GM10248 (cell line): ENCODE data around the gene TAS2R46.
"Not testable (repeated sequence)": the region's sequence is repeated elsewhere in the genome, so short reads cannot be mapped to it uniquely, and the experiment has no call there.

Experiments used
- CTCF ChIA-PET: fragments of 300-600 bp; sonication (Branson Sonifier 250); formaldehyde crosslinking; extraction: SDS; loops from one replicate; lab custom pipeline; 2021; ENCODE audit warnings: antibody characterized with exemption; lab: Yijun Ruan, JAX
- POLR2A ChIA-PET: fragments of 350-650 bp; sonication (Branson Sonifier 250); formaldehyde crosslinking; extraction: SDS; loops from one replicate; lab custom pipeline; 2020; ENCODE audit warnings: antibody characterized with exemption; lab: Yijun Ruan, JAX
- DNase-seq: peaks from one replicate; pipeline ENCODE4 v3.0.0; 2012; ENCODE audit errors: extremely low spot score
- TF ChIP-seq, protein P1 (sequence below): IDR thresholded peaks from 2 replicates; pipeline ENCODE4 v1.5.1; 2012; ENCODE audit warnings: mild to moderate bottlenecking, low read depth; ENCODE audit errors: extremely low read depth, missing control alignments, control extremely low read depth

Gene TAS2R46

DNA sequence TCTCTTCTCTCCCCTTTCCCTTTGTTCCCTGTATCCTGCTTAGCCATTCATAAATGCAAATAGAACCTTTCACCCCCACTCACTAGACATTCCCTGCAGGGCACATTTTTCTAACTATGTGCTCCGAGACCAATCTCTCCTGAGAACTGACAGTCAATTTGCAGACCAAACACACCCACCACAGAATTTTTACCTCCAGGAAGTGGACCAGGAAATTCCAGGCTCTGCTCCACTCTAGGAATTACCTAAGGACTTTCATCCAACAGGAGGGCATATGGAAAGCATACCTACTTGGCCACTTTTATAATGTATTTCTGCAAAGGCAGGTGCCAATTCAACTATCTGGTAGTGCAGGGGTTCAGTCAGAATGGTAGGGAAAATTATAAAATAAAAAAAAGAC, 8.9 kb upstream of the TAS2R46 start:
- CTCF ChIA-PET, result no interaction called here
- TF ChIP-seq, protein P1, sequence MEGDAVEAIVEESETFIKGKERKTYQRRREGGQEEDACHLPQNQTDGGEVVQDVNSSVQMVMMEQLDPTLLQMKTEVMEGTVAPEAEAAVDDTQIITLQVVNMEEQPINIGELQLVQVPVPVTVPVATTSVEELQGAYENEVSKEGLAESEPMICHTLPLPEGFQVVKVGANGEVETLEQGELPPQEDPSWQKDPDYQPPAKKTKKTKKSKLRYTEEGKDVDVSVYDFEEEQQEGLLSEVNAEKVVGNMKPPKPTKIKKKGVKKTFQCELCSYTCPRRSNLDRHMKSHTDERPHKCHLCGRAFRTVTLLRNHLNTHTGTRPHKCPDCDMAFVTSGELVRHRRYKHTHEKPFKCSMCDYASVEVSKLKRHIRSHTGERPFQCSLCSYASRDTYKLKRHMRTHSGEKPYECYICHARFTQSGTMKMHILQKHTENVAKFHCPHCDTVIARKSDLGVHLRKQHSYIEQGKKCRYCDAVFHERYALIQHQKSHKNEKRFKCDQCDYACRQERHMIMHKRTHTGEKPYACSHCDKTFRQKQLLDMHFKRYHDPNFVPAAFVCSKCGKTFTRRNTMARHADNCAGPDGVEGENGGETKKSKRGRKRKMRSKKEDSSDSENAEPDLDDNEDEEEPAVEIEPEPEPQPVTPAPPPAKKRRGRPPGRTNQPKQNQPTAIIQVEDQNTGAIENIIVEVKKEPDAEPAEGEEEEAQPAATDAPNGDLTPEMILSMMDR, result no peak
- DNase-seq, result no peak
- POLR2A ChIA-PET, result no interaction called here

DNA sequence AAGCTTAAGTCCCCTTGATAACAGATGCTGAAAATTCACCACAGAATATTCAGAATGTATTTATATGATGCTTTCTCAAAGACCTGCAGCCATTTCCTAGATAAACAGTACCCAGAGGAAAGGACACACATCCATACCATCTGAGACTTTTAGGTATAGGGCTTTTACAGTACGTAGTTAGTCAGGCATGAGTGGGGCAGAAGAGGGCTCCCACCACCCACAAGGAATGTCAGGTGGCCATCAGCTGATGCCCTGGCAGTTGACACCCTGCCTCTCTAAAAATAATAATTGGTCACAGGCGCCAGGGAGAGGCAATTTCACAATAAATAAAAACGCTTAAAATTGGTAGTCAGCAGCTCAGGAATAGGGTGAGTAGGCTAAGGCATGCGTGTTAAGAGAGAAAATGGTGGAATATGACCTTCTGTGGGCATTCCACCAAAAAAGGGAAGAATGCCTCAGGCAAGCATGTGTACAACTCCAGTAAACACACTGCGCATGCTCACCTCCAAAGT, 7.8 kb upstream of the TAS2R46 start:
- POLR2A ChIA-PET, result no interaction called here
- TF ChIP-seq, protein P1, result no peak
- no peak for DNase-seq
- CTCF ChIA-PET, result interaction anchor here (1.2 kb wide), 1 partner anchor 12 kb away, joined by 3 read pairs; no protein-coding TSS in a partner anchor

DNA sequence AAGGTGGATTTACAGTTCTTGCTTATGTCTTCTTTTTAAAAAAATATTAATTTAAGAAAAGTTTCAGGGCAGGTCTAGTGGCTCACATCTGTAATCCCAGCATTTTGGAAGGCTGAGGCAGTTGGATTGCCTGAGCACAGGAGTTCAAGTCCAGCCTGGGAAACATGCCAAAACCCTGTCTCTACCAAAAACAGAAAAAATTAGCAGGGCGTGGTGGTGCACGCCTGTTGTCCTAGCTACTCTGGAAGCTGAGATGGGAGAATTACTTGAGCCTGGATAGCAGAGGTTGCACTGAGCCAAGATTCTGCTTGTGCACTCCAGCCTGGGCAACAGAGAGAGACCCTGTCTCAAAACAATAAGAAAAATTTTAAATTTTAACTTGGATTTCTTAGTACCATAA, 5.4 kb upstream of the TAS2R46 start:
- ChIA-PET POLR2A (no interaction called here), CTCF (no interaction called here)
- TF ChIP-seq, protein P1, result no peak
- DNase-seq, result no peak

DNA sequence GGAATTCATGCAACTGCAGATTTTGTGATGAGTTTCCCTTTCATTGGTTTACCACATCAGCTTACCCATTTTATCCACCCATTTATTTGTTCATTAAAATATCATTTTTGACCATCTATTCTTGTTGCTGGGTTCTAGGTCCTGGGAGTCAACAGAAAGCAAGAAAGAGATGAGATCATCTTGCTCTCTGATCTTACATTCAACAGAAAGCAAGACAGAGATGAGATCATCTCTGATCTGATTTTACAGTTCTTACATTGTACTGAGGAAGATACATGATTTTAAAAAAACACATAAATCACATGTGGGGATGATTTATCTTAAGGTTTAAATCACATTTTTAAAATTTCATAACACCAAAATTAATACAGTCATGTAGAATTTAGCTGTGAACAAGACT, 2.3 kb downstream of the TAS2R46 start:
- no peak for DNase-seq
- ChIA-PET CTCF (no interaction called here), POLR2A (no interaction called here)
- TF ChIP-seq, protein P1, result no peak

DNA sequence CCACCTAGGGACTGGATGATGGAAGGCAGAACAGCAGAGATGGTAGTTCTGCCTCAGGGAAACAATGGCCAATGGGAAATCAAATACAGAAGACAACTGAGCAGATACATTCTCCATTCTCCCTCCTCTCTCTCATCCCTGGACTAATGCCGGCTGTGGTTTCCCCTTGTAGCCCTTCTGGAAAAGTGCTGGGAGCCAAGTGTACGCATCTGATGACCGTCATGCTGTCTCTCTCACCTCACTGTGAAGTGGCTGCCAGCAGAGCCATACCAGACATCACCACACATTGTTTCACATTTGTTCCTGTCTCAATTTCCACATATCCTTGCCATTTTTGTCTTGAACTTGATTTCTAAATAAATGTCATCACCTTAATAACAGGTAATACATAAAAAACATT, 3.1 kb downstream of the TAS2R46 start:
- TF ChIP-seq, protein P1, result no peak
- no peak for DNase-seq
- ChIA-PET CTCF (no interaction called here), POLR2A (no interaction called here)

DNA sequence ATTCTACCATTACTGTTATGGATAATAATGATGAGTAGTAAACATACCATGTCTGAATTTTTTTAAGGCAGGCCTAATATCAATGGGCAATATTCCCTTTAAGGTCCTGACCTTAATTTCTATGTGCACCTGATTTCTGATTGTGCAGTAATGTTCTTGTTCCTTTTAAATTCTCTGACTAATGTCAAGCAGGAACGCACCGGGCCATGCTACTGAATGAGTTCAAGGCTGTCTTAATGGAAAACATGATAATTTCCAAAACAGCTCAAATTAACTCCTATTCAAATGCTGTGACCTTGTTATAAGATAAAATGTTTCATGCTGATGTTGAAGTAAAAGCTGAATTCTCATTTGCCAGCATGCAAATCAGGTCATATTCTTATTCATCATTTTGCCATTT, 6.8 kb downstream of the TAS2R46 start:
- POLR2A ChIA-PET, result no interaction called here

DNA sequence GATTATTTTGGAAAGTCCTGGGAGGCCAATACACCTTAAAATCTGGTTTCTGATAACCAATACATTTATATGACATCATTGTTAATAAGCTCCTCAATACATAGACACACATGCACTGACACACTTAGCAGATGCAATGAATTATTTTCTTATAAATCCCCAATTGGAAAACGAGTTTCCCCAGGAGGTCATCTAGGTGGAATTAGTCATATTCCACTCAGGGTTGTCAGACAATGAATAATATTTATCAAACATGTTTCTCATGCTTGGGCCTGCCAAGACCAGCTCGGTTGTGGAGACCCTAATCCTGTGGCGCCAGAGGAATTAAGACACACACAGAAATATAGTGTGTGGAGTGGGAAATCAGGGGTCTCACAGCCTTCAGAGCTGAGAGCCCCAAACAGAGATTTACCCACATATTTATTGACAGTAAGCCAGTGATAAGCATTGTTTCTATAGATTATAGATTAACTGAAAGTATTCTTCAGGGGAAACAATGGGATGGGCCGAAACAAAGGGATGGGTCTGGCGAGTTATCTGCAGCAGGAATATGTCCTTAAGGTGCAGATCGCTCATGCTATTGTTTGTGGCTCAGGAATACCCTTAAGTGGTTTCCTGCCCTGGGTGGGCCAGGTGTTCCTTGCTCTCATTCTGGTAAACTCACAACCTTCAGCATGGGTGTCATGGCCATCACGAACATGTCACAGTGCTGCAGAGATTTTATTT, 12.1 kb downstream of the TAS2R46 start:
- CTCF ChIA-PET, result interaction anchor here (1.4 kb wide), 1 partner anchor 30 kb away, joined by 3 read pairs; no protein-coding TSS in a partner anchor
- DNase-seq, POLR2A ChIA-PET: not testable (repeated sequence)

More for the DNA sequence above, 6.8 kb downstream of the TAS2R46 start:
- DNase-seq, result no peak
- TF ChIP-seq, protein P1, result no peak
- CTCF ChIA-PET, result interaction anchor here (1.7 kb wide), 1 partner anchor 10 kb away, joined by 6 read pairs; no protein-coding TSS in a partner anchor

DNA sequence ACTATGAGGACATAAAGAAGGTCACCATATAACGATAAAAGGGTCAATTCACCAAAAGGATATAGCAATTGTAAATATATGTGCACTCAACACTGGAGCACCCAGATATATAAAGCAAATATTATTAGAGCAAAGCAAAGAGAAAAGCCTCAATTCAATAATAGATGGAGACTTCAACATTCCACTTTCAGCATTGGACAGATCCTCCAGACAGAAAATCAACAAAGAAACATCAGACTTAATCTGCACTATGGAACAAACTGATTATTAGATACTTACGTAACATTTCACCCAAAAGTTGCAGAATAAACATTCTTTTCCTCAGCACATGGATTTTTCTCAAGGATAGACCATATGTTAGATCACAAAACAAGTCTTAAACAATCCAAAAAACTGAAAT, 20.7 kb downstream of the TAS2R46 start:
- DNase-seq, CTCF ChIA-PET, POLR2A ChIA-PET: not testable (repeated sequence)
